GM13976 (cell line): ENCODE measurements around the gene MMP25.

ENCODE experiments used
- DNase-seq: peaks from one replicate; pipeline ENCODE4 v3.0.0; 2012; ENCODE audit warnings: low spot score
- in situ Hi-C: fragments of 300-500 bp; cut with MboI; formaldehyde crosslinking; loops from one replicate; pipeline ENCODE4 v1.12.0; 2022; ENCODE audit warnings: low sequenced_read_pairs, mixed read lengths, inconsistent platforms; ENCODE audit not compliant: unreplicated experiment
- TF ChIP-seq, protein P1 (sequence below): IDR thresholded peaks from 2 replicates; pipeline ENCODE4 v1.5.1; 2012; ENCODE audit warnings: borderline replicate concordance, mild to moderate bottlenecking; ENCODE audit not compliant: insufficient read depth; ENCODE audit errors: extremely low read depth, missing control alignments, control extremely low read depth

The MMP25 gene

DNA sequence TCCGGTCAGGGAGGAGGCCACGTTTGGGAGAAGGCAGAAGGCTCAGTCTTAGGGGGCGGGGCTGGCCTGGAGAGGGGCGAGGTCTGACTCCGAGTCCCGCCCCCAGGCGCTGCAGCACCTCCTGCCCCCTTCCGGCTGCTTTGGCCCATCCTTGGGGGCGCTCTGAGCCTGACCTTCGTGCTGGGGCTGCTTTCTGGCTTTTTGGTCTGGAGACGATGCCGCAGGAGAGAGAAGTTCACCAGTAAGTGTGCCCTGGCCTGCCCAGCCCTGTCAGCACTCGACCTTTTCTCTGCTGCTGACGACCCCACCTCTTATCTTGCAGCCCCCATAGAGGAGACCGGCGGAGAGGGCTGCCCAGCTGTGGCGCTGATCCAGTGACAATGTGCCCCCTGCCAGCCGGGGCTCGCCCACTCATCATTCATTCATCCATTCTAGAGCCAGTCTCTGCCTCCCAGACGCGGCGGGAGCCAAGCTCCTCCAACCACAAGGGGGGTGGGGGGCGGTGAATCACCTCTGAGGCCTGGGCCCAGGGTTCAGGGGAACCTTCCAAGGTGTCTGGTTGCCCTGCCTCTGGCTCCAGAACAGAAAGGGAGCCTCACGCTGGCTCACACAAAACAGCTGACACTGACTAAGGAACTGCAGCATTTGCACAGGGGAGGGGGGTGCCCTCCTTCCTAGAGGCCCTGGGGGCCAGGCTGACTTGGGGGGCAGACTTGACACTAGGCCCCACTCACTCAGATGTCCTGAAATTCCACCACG is 24.7 kb upstream of the MMP25 start:
- TF ChIP-seq, protein P1, sequence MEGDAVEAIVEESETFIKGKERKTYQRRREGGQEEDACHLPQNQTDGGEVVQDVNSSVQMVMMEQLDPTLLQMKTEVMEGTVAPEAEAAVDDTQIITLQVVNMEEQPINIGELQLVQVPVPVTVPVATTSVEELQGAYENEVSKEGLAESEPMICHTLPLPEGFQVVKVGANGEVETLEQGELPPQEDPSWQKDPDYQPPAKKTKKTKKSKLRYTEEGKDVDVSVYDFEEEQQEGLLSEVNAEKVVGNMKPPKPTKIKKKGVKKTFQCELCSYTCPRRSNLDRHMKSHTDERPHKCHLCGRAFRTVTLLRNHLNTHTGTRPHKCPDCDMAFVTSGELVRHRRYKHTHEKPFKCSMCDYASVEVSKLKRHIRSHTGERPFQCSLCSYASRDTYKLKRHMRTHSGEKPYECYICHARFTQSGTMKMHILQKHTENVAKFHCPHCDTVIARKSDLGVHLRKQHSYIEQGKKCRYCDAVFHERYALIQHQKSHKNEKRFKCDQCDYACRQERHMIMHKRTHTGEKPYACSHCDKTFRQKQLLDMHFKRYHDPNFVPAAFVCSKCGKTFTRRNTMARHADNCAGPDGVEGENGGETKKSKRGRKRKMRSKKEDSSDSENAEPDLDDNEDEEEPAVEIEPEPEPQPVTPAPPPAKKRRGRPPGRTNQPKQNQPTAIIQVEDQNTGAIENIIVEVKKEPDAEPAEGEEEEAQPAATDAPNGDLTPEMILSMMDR = peak; percentile 34
- peak; percentile 85 for DNase-seq

DNA sequence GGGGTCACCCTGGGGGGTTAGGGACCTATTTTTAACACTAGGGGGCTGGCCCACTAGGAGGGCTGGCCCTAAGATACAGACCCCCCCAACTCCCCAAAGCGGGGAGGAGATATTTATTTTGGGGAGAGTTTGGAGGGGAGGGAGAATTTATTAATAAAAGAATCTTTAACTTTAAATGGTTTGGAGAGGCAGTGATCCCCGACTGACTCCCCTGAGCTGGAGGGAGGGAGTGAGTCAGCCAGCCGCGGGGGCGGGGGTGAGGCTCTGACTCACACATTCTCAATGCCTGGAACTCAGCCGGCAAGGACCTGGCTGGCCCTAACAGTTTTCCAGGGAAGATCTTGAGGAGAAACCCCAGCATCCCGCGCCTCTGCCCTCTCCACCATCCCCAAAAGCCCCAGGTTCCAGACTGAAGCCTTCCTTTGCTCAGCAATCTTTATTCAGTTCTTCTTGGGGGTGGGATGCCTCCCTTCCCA is 24.1 kb upstream of the MMP25 start:
- peak; percentile 75 for DNase-seq
- TF ChIP-seq, protein P1 = no peak
- in situ Hi-C loops = no loop called here

More for the DNA sequence above, 24.7 kb upstream of the MMP25 start:
- in situ Hi-C loops = no loop called here

DNA sequence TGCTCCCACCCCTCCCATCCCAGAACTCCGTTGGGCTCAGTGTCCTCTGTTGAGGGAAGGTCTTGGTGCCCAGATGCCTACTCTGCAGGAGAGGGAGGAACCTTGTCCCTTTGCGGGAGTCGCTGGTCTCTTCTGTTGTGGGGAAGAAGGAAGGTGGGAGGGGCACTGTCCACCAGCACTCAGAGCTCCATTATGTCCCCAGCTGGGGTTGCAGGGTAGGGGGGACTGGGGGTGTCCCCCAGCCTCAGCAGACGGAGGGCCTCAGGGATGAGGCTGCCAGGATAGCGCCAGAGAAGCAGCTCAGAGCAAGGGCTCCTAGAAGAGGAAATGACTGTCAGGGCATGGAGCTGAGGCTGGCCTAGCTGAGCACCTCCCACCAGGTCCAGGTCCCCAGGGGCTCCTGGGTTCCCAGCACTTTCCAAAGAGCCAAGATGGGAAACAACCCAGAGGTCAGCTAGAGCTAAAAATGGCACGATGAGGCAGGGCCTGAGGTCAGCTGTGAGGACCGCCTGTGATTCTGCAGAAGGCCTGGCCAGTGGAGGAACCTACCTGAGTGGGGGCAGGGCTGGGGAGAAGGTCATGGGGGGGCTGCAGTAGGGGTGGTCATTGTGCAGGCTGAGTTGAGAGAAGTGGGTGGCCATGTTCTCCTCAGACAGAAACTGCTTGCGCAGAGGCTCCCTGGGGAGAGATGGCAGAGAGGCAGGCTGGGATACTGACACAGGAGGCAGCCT is 23.5 kb upstream of the MMP25 start:
- TF ChIP-seq, protein P1 = no peak
- in situ Hi-C loops = no loop called here
- no peak for DNase-seq

DNA sequence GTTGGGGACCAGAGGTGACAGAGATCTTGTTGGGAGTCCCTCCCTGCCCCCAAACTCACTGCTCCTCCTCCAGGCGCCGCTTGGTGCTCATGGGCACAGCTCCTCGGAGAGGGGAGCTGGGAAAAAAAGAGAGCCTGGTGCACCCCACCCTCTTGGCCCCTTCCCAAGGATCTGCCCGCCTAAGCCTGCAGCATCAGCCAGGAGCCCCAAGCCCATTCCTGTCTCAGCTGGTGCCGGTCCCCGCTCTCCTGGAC is 23.0 kb upstream of the MMP25 start:
- TF ChIP-seq, protein P1 = no peak
- in situ Hi-C loops = no loop called here
- no peak for DNase-seq

DNA sequence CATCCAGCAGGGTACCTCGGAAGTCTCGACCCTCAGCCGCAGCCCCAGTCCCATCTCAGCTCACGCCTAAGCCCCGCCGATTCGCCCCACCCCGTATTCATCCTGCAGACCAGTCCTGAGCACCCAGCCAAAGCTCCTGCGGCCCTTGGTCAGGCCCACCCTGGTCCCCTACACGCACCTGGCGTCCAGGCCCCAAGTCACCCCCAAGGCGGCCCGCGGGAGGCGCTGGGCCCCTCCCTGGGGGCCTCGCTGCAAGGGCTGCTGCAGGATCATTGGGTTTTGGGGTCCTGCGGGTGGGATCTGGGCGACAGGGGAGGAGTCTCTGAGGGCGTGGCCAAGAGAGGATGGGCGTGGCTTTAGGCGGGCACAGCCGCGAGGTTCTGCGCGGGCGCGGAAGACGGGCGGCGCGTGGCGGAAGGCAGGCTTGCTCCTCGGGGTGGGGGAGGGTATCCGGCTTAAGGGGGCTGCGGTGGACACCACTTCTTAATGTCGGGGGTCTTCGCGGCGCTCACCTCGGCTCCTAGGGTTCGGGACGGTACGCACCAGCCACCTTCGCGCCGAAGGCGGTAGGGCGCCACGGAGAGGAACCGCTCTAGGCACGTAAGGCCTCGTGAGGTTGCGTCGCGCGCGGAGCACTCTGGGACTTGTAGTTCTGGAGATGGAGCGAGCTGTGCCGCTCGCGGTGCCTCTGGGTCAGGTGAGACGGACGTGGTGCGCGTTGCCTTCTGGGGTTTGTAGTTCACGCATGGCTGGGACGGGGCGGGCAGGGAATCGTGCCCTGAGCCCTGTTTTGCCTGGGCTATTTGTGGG is 22.5 kb upstream of the MMP25 start, which contains the start of the genes HCFC1R1 and THOC6:
TSS of gene HCFC1R1 (minus strand) at position 274 of the 810 bp plus-strand sequence. CDS start at position 273, 1 bp downstream.
TSS of gene THOC6 (plus strand) at position 367 of the 810 bp plus-strand sequence. CDS start at position 659, 292 bp downstream.
- DNase-seq = peak; percentile 93
- in situ Hi-C loops = no loop called here
- TF ChIP-seq, protein P1 = no peak
